HCT116 (cell line): ENCODE measurements around the gene LMBRD1. TPM values are rescaled to one million over a fixed set of nuclear protein-coding genes. Genes with fewer than 3 reads are reported as not detected.

Experiments
- ATAC-seq: fragments of 200-7000 bp; cut with Tn5 transposase; 2 replicates; pipeline ENCODE4 v1.9.1; 2020; ENCODE audit warnings: mild to moderate bottlenecking, moderate library complexity
- BruUV-seq: library from RNA; stranded (reverse); fragments of 400-500 nt; replicated peaks from 2 replicates; lab custom pipeline; 2021; lab: Mats Ljungman, UMichigan
- CTCF ChIA-PET: fragments of 300-600 bp; sonication (Branson Sonifier 250); formaldehyde crosslinking; loops from one replicate; lab custom pipeline; 2021; ENCODE audit warnings: antibody characterized with exemption; lab: Charles Lee
- POLR2A ChIA-PET: fragments of 300-600, 350-600 bp; sonication (Branson Sonifier 250); formaldehyde crosslinking; loops from one replicate; lab custom pipeline; 2021; ENCODE audit warnings: antibody characterized with exemption; lab: Charles Lee
- RAD21 ChIA-PET, 2 experiments: fragments of 300-600 bp; sonication (Branson Sonifier 250); formaldehyde crosslinking; loops; one replicate each; lab custom pipeline; 2023; ENCODE audit warnings: low total read pairs in 2 of 2; ENCODE audit not compliant: uncharacterized antibody in 2 of 2, unreplicated experiment in 2 of 2, low non-redundant PET in 1 of 2; lab: Charles Lee
- DNase-seq: peaks from one replicate; pipeline ENCODE4 v3.0.0-alpha.2; 2010; ENCODE audit warnings: low read depth, low spot score
- H2AFZ ChIP-seq: fragments of 200-600 bp; shearing (Covaris generic), sonication (generic); 2 replicates; pipeline ENCODE4 v1.6.1; 2017; ENCODE audit warnings: low read depth, mixed run types, mixed read lengths, antibody characterized with exemption, low read length; ENCODE audit not compliant: poor library complexity, severe bottlenecking
- H3K27ac ChIP-seq: 2 replicates; pipeline ENCODE4 v1.5.1; 2012; ENCODE audit warnings: low read depth, low read length
- H3K27me3 ChIP-seq: fragments of 200-600 bp; sonication (generic); 2 replicates; pipeline ENCODE4 v1.6.1; 2016; ENCODE audit warnings: mixed run types, low read length, mixed read lengths; ENCODE audit not compliant: insufficient read depth
- H3K36me3 ChIP-seq, 2 experiments: fragments of 200-500 bp in 1 of 2; fragments of 200-600 bp in 1 of 2; sonication (Bioruptor generic) in 1 of 2; sonication (generic) in 1 of 2; 2 replicates each; pipeline versions ENCODE4 v1.5.1 to v1.6.1; 2014 to 2016; ENCODE audit warnings: low read length in 2 of 2, inconsistent platforms in 1 of 2, mixed read lengths in 1 of 2, mixed run types in 1 of 2; ENCODE audit not compliant: insufficient read depth in 2 of 2, control insufficient read depth in 1 of 2
- H3K4me1 ChIP-seq, 2 experiments: fragments of 200-600 bp in 1 of 2; sonication (generic) in 1 of 2; 2 replicates each; pipeline versions ENCODE4 v1.5.1 to v1.6.1; 2012 to 2017; ENCODE audit warnings: low read length in 2 of 2, inconsistent platforms in 1 of 2, mild to moderate bottlenecking in 1 of 2, mixed read lengths in 1 of 2, mixed run types in 1 of 2, moderate library complexity in 1 of 2; ENCODE audit not compliant: insufficient read depth in 2 of 2, control insufficient read depth in 1 of 2
- H3K4me2 ChIP-seq: fragments of 200-600 bp; sonication (generic); 2 replicates; pipeline ENCODE4 v1.6.1; 2017; ENCODE audit warnings: mixed run types, low read length, mixed read lengths
- H3K4me3 ChIP-seq, 2 experiments: fragments of 200-600 bp in 1 of 2; sonication (generic) in 1 of 2; replicated peaks in 1 of 2; 2 replicates each; pipeline ENCODE4 v1.5.1; 2011 to 2016; ENCODE audit warnings: low read length in 2 of 2, control low read depth in 1 of 2, low read depth in 1 of 2, mild to moderate bottlenecking in 1 of 2, mixed read lengths in 1 of 2, mixed run types in 1 of 2
- H3K79me2 ChIP-seq: fragments of 200-600 bp; sonication (generic); 2 replicates; pipeline ENCODE4 v1.6.1; 2017; ENCODE audit warnings: mild to moderate bottlenecking, mixed run types, low read length, moderate library complexity, mixed read lengths; ENCODE audit not compliant: insufficient read depth
- H3K9ac ChIP-seq: fragments of 200-600 bp; sonication (generic); 2 replicates; pipeline ENCODE4 v1.6.1; 2016; ENCODE audit warnings: low read length, mixed read lengths
- H3K9me2 ChIP-seq: fragments of 200-600 bp; sonication (generic), shearing (Covaris generic); 2 replicates; pipeline ENCODE4 v1.6.1; 2017; ENCODE audit warnings: mixed run types, mild to moderate bottlenecking, moderate library complexity; ENCODE audit not compliant: insufficient read depth
- H3K9me3 ChIP-seq, 2 experiments: fragments of 200-500 bp in 1 of 2; fragments of 200-600 bp in 1 of 2; sonication (Bioruptor generic) in 1 of 2; sonication (generic) in 1 of 2; 2 replicates each; pipeline ENCODE4 v1.6.1; 2014 to 2017; ENCODE audit warnings: low read length in 2 of 2, mixed read lengths in 2 of 2, inconsistent platforms in 1 of 2, low read depth in 1 of 2, mild to moderate bottlenecking in 1 of 2, mixed run types in 1 of 2, moderate library complexity in 1 of 2; ENCODE audit not compliant: control insufficient read depth in 1 of 2, insufficient read depth in 1 of 2
- H4K20me1 ChIP-seq: fragments of 200-600 bp; sonication (generic), shearing (Covaris generic); 2 replicates; pipeline ENCODE4 v1.6.1; 2017; ENCODE audit warnings: mixed run types, mild to moderate bottlenecking, moderate library complexity; ENCODE audit not compliant: insufficient read depth
- CBX3 ChIP-seq: IDR thresholded peaks from 2 replicates; pipeline ENCODE4 v1.6.1; 2012; ENCODE audit warnings: low read depth
- CEBPB ChIP-seq: IDR thresholded peaks from 2 replicates; pipeline ENCODE4 v1.6.1; 2012; ENCODE audit warnings: low read depth
- EGR1 ChIP-seq: IDR thresholded peaks from 2 replicates; pipeline ENCODE4 v1.6.1; 2012; ENCODE audit warnings: low read depth
- ELF1 ChIP-seq: IDR thresholded peaks from 2 replicates; pipeline ENCODE4 v1.6.1; 2012; ENCODE audit warnings: low read depth, borderline replicate concordance
- JUND ChIP-seq: IDR thresholded peaks from 2 replicates; pipeline ENCODE4 v1.6.1; 2012
- RAD21 ChIP-seq: IDR thresholded peaks from 2 replicates; pipeline ENCODE4 v1.6.1; 2012; ENCODE audit warnings: low read depth, mild to moderate bottlenecking
- SIN3A ChIP-seq: IDR thresholded peaks from 2 replicates; pipeline ENCODE4 v1.6.1; 2012; ENCODE audit warnings: low read depth
- SRF ChIP-seq: IDR thresholded peaks from 2 replicates; pipeline ENCODE4 v1.6.1; 2012; ENCODE audit warnings: low read depth
- TCF7L2 ChIP-seq: IDR thresholded peaks from 2 replicates; pipeline ENCODE4 v1.7.0; 2011; ENCODE audit warnings: borderline replicate concordance, inconsistent platforms; ENCODE audit not compliant: insufficient read depth, insufficient read length; ENCODE audit errors: extremely low read depth
- ZNF274 ChIP-seq: fragments of 200-500 bp; sonication (Bioruptor generic); IDR thresholded peaks from 2 replicates; pipeline ENCODE4 v1.6.1; 2014; ENCODE audit warnings: mild to moderate bottlenecking, low read depth, low read length, inconsistent platforms
- intact Hi-C: fragments of 100-400 bp; cut with micrococcal nuclease; formaldehyde crosslinking; loops from 2 replicates; pipeline ENCODE4 v1.10.0; 2022
- total RNA-seq: library from RNA; stranded (reverse); gene quantifications from one replicate; pipeline ENCODE4 v1.2.1, GENCODE V29; 2021; ENCODE audit not compliant: unreplicated experiment
- TF ChIP-seq, protein P1 (sequence below): IDR thresholded peaks from 2 replicates; pipeline ENCODE4 v1.6.1; 2012
- TF ChIP-seq, protein P2 (sequence below): IDR thresholded peaks from 2 replicates; pipeline ENCODE4 v1.6.1; 2012
- TF ChIP-seq, protein P3 (sequence below), 3 experiments: fragments of 200-600 bp in 1 of 3; sonication (generic) in 1 of 3; IDR thresholded peaks in 2 of 3; conservative IDR thresholded peaks in 1 of 3; 2 replicates each; pipeline ENCODE4 v1.5.1; 2012 to 2017; ENCODE audit warnings: low read depth in 2 of 3, low read length in 2 of 3, antibody characterized with exemption in 1 of 3, borderline replicate concordance in 1 of 3, control low read depth in 1 of 3, mild to moderate bottlenecking in 1 of 3, mixed read lengths in 1 of 3, mixed run types in 1 of 3, moderate library complexity in 1 of 3; ENCODE audit not compliant: insufficient read depth in 1 of 3

Gene LMBRD1
- total RNA-seq, 1 experiment from 2014 or later: 11.9 TPM

DNA sequence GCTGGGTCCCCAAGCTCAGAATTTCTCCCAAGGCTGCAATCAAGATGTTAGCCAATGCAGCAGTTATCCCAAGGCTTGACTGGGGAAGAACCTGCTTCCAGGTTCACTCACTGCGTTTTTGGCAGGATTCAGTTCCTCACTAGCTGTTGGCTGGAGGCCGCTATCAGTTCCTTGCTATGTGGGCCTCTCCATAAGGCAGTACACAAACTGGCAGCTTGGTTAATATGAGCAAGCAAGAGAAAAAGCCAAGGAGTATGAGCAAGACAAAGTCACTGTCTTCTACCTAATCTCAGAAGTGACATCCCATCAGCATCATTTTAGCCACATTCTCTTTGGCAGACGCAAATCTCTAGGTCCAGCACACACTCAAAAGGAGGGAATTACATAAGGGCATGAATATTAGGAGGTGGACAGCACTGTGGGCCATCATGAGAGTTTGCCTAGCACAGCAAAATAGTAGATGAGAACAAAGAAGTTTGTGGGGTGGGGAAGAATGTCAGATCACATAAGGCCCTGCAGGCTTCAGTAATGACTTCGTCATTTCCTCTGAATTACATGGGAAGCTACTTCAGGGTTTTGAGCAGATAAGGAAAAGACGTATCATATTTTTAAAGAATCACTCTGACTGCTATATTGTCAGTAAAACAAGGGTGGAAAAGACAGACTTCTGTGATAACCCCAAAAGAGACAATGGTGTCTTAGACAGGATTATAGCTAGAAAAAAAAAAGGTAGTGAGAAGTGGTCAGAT is 25.5 kb downstream of the LMBRD1 start:
- Histone ChIP-seq H3K27ac (no peak overlapping the region), H2AFZ (no peak overlapping the region), H3K4me3 (no peak overlapping the region), H3K9me3 (no peaks in the 10 kb centered on the region), H3K4me1 (no peaks in the 10 kb centered on the region), H4K20me1 (no peaks in the 10 kb centered on the region; the same call in 1 of the 2 replicates), H3K9me2 (no peaks in the 10 kb centered on the region)
- no peak for ATAC-seq
- no TSS peak for BruUV-seq
- no peak for DNase-seq
- ChIA-PET POLR2A (no interaction called here), CTCF (no interaction called here)
- TF ChIP-seq SRF (no peak), ZNF274 (no peak), CEBPB (no peak), SIN3A (no peak), ELF1 (no peak), EGR1 (no peak), TCF7L2 (no peak), RAD21 (no peak)
- TF ChIP-seq, protein P1, sequence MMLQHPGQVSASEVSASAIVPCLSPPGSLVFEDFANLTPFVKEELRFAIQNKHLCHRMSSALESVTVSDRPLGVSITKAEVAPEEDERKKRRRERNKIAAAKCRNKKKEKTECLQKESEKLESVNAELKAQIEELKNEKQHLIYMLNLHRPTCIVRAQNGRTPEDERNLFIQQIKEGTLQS: no peak
- TF ChIP-seq, protein P2, sequence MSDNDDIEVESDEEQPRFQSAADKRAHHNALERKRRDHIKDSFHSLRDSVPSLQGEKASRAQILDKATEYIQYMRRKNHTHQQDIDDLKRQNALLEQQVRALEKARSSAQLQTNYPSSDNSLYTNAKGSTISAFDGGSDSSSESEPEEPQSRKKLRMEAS: no peak
- TF ChIP-seq, all 23 proteins: peak for 0
- Histone ChIP-seq H3K27me3 (no peaks in the 10 kb centered on the region), H3K9ac (no peak overlapping the region), H3K36me3 (no peaks in the 10 kb centered on the region), H3K79me2 (no peaks in the 10 kb centered on the region), H3K4me2 (no peak overlapping the region)
- RAD21 ChIA-PET: no interaction called here
- intact Hi-C loops: no loop called here

DNA sequence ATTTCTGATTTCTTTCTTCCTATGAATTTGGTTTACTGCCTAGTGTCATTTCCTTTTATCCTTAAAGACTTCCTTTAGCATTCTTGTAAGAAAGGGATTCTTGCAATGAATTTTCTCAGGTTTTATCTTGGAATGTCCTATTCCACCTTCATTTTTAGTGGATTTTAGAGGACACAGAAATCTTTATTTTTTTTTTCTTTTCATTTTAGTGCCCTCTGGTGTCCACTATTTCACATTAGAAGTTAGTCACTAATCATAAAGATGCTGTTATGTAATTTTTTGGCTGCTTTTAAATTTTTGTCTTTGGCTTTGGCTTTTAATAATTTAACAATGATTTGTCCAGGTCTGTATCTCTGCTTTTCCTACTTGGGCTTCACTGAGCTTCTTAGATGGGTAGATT is 28.1 kb downstream of the LMBRD1 start:
- ChIA-PET CTCF (no interaction called here), POLR2A (no interaction called here), RAD21 (no interaction called here)
- no peaks in the 10 kb centered on the region for H3K79me2 ChIP-seq
- no TSS peak for BruUV-seq
- no peak overlapping the region for H3K9ac ChIP-seq
- TF ChIP-seq JUND: no peak
- TF ChIP-seq, protein P3, sequence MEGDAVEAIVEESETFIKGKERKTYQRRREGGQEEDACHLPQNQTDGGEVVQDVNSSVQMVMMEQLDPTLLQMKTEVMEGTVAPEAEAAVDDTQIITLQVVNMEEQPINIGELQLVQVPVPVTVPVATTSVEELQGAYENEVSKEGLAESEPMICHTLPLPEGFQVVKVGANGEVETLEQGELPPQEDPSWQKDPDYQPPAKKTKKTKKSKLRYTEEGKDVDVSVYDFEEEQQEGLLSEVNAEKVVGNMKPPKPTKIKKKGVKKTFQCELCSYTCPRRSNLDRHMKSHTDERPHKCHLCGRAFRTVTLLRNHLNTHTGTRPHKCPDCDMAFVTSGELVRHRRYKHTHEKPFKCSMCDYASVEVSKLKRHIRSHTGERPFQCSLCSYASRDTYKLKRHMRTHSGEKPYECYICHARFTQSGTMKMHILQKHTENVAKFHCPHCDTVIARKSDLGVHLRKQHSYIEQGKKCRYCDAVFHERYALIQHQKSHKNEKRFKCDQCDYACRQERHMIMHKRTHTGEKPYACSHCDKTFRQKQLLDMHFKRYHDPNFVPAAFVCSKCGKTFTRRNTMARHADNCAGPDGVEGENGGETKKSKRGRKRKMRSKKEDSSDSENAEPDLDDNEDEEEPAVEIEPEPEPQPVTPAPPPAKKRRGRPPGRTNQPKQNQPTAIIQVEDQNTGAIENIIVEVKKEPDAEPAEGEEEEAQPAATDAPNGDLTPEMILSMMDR (IDR thresholded peaks at IDR 0.05 in 2 of 3, conservative IDR thresholded peaks at IDR 0.05 in 1 of 3; ENCODE audit: borderline replicate concordance in 1 of 3, insufficient read depth in 1 of 3, low read depth in 2 of 3, low read length in 2 of 3): peak in 1 of 3 experiments; percentile 40; a peak in 1 of 6 replicates
- TF ChIP-seq CBX3: no peak
- DNase-seq: no peak
- H3K9me2 ChIP-seq: no peaks in the 10 kb centered on the region
- H3K4me2 ChIP-seq: no peak overlapping the region
- no peaks in the 10 kb centered on the region for H3K27me3 ChIP-seq
- H3K4me1 ChIP-seq: no peaks in the 10 kb centered on the region
- H3K36me3 ChIP-seq: no peaks in the 10 kb centered on the region
- no peak for ATAC-seq
- H3K4me3 ChIP-seq: no peak overlapping the region
- H3K9me3 ChIP-seq: no peaks in the 10 kb centered on the region
- H4K20me1 ChIP-seq: no peaks in the 10 kb centered on the region; the same call in 1 of the 2 replicates
- no peak overlapping the region for H2AFZ ChIP-seq
- intact Hi-C loops: no loop called here
- H3K27ac ChIP-seq: no peak overlapping the region
